GM21367 (cell line): ENCODE measurements around the gene MS4A8.

Experiments
- ATAC-seq: cut with Tn5 transposase; IDR thresholded peaks from one replicate; pipeline ENCODE4 v1.9.1; 2021; ENCODE audit not compliant: unreplicated experiment

The MS4A8 gene

DNA sequence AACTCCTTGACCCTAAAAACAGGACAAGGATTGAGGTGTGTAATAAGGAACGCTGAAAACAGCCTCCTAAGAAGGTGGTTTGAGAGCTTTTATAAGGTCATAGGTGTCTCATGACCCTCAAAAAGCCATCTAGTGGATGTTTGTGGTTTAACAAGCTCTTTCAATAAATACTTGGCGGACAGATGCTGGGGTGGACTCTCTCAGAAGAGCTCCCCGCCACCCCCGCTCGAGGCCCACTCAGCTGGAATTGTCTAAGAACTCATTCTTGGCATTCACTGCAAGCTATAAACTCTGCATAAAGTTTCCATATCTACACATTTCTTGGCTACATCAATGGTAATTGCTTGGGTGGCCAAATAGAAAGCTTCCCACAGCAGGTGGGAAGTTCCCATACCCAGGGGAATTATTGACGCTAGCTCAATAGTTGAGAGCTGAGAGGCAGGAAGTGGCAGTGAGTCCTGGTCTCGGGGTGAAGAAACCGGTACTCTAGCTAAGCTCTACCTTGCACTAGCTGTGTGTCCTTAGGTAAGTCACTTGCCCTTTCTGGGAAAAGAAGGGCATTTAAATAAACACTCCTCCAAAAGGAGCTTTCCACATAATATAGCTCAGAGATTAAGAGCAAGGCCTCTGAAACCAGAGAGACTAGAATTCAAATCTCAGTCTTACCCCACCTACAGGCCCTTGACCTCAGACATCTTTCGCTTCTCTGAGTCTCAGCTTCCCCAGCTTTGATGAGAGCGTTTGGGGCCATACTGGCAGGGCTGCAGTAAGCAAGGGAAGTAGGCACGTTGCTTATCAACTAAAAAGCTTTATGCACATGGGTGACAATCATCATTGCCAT lies 63.7 kb downstream of the MS4A8 start:
- ATAC-seq = peak; percentile 56

- ATAC-seq = no peak
Measured at GRCh38 chr11:60763692-60764369, 64.4 kb downstream of the MS4A8 start.

GRCh38 chr11:60764879-60765278 lies 65.5 kb downstream of the MS4A8 start:
- ATAC-seq = peak; percentile 38

- ATAC-seq = no peak
Measured at GRCh38 chr11:60765355-60765754, 65.9 kb downstream of the MS4A8 start.
